Epidermal melanocyte (primary cell): Measurements from ENCODE around the gene FAM53A.

Experiments
- DNase-seq: peaks from one replicate; pipeline ENCODE4 v3.0.0; 2011; ENCODE audit warnings: low spot score; ENCODE audit not compliant: insufficient read length

FAM53A gene

DNA sequence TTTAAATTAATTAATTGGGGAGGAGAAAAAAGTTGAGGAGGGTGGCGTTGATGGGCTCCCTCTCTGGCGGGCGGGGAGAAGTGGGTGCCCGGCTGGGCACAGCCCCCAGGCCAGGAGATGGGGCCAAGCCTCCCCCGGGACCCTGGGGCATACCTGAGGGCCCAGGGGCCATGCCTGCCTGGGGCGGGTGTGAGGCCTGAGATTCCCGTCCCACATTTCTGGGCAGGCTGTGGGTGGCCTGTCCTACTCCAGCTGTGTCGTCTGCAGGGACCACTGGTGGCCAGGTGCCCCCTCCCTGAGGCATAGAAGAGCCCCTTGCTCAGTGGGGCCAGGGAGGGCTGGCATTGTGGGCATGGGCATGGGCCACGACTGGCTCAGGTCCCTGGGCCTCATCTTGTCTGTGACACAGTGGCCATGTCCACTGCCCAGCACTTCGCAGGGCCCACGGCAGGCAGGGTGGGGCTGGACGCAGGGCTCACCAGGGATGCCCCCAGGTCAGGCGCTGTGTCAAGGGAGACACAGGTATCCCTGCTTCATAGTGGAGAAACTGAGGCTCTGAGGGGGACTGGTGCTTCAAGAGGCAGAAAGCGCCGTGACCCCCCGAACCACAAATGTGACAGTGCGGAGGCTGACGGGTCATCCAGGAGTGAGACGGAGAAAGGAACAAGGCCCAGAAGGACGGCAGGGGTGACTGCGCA is 60.1 kb downstream of the FAM53A start:
- DNase-seq: no peak

DNA sequence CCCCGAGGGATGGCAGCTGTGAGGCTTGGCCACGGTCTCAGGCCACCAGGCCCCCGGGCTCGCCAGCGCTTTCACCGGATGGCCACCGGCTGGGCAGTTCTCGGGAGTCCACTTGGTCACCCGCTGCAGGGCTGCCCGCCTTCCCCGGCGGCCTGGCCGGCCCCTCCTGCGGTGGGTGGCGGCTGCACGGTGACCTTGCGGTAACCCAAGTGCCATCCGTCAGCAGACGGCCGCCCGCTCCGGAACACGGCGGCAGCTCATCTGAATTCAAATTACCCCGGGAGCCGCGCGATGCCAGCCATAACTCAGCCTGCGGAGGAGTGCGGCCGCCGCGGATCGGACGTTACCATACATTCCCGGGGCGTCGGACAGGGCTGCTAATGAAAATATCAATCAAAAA is 60.7 kb downstream of the FAM53A start:
- DNase-seq: no peak

DNA sequence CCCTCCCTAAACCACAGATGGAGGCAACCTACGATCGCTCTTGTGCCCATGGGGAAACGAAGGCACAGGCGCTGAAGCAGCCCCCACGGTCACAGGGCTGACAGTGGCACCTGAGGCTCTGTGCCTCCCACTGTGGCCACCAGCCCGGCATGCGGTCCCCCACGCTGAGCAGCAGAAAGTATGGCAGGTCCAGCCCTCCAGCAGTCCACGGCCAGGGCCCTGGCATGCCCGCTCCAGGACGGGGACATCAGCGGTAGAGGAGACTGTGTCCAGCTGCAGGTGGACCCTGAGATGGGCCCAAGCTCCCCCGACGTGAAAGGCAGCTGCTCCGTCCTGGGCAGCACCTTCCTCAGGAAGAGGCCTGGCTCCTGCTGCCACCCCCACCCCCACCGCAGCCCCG is 61.2 kb downstream of the FAM53A start:
- no peak for DNase-seq

DNA sequence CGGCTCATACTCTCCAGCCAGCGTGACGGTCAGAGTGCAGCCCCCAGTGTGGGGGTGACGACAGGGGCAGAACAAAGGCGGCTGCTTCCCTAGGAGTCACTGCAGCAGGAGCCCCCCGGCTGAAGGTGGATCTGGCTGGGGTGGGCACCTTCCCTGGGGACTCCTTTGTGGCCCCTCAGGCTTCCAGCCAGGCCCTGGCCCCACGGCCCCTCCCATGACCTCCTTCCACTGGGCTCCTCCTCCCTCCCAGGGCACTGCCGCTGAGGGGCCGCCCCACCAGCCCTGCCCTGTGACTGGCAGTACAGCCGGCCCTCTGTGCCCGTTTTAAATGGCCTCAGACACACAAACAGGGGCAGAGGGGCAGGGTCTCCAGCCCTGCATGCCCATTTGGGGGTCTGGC is 61.9 kb downstream of the FAM53A start:
- no peak for DNase-seq

DNA sequence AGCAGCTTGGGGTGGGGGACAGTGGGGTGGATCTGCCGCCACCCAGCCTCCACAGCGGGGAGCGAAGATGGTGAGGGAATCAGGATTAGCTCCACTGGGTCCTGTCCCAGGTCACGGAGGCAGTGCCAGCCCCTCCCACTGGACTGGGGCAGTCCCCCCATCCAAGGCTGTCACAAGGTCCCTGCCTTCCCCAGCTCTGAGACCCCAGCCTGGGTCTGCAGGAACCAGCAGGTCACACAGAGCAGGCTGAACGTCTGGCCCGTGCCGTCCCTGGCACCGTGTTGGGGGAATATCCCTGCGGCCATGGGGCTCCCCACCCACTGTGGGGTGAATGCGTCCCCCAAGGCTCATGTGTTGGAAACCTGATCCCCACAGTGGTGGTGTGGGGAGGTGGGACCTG is 62.6 kb downstream of the FAM53A start:
- no peak for DNase-seq

DNA sequence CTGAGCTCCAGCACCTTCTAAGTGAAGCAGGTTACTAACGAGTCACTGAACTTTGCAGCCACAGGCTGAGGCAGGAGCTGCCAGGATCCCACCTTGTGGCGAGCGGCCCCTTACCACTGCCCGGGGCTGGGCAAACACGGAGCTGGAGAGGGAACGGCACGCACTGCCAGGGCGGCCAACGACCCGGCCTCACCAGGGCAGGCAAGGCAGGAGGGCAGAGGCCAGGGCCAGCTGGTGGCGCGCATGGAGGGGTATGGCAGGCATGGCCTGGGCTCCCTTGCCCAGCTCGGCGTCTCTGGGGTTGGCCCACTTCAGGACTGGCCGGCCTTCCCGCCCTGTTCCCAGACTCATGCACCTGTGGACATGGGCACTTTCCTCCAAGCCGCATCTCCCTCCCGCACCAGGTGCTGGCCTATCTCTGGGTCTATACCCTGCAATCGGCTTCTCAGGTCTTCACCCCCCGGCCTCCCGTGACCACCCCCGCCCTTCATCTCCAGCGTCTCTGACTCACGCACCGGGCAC is 64.9 kb downstream of the FAM53A start:
- DNase-seq: no peak

DNA sequence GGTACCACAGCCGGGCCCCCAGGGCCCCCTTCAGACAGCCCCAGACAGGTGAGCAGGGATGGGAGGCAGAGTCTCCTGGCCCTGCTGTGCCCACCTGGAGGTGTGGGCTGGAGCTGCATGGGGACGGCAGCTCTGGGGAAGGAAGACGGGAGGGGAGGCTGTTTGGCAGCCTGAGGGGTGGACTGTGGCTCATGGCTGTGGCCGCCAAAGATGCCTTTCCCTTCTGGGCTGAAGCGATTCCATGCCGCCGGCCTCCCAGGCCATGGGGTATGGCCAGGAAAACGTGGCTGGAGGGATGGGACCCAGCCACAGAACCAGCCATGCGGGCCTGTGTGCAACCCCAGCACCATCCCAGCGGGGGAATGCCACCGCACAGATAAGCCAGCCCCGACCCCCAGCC is 65.7 kb downstream of the FAM53A start:
- no peak for DNase-seq

DNA sequence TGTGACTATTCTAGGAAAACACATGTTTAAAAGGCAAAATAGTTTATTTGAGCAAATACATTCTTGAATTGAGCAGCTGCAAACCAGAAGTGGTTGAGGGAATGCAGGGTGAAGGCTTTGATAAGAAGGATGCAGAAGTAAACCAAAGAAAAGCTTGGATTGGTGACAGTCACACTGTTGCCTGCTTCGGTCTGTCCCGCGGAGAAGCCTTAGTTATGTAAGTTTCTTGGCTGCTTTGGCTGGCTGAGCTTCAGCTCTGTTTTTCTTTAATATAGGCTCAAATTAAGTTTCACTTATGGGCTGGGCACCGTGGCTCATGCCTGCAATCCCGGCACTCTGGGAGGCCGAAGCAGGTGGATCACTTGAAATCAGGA is 67.6 kb downstream of the FAM53A start:
- no peak for DNase-seq

DNA sequence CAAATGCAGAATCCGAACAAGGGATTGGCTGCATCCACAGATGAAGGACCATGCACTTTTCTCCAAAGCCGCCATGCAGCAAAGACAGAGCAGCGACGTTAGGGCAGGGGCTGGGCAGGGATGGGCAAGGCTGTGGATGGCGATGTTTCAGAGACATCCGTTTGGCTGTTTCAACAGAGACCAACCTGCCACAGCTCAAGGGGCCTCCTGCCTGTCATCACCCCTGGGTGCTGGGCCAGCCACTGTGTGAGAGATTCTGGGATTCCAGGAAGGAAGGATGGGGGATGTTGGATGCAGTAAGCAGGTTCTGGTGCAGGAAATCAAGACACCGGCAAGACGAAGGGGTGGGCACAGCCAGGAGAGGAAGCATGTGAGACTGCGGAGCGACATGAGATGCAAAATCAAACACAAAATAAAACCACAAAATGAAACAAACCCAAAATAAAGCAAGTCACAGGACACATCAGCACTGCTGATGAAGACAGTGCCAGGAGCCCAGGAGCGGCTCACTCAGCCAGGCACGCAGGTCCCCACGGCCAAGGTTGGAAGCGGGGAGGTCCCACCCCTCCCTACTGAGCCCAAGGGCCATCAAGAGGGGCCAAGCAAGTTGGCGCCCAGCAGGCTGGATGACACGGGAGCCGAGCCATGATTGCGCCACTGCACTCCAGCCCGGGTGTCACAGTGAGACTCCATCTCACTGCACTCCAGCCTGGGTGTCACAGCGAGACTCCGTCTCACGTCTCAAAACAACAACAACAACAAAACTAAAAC is 68.1 kb downstream of the FAM53A start:
- no peak for DNase-seq

DNA sequence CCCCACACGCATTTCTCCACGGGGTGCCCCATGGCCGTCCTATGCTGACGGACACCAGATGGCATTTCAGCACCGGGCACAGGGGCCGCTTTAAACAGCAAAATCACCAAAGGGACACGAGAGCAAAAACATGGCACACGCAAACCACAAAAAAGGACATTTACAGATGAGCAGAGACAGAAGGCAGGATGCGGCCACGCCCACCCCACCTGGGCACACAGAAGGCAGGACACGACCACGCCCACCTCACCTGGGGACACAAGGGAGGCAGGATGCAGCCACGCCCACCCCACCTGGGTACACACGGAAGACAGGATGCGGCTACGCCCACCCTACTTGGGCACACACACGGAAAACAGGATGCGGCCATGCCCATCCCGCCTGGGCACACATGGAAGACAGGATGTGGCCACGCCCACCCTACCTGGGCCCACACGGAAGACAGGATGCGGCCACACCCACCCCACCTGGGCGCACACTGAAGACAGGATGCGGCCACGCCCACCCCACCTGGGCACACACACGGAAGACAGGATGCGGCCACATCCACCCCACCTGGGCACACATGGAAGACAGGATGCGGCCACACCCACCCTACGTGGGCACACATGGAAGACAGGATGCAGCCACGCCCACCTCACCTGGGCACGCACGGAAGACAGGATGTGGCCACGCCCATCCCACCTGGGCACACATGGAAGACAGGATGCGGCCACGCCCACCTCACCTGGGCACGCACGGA is 69.1 kb downstream of the FAM53A start:
- DNase-seq: no peak

DNA sequence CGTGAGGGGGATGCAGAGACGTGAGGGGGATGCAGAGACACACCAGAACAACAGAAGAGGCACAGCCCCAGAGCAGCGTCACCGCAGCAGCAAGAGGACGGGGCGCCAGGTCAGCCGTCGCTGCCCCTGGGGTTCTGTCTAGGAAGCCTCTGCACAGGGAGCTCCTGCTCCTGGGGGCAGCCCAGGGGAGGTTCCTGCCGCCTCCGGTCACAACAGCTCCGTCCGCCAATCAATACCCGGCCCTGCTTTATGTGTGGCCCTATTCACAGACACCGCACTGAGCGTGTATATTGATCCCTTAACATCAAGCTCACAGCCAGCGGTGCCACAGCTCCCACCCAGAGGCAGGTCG is 69.6 kb downstream of the FAM53A start:
- DNase-seq: no peak

DNA sequence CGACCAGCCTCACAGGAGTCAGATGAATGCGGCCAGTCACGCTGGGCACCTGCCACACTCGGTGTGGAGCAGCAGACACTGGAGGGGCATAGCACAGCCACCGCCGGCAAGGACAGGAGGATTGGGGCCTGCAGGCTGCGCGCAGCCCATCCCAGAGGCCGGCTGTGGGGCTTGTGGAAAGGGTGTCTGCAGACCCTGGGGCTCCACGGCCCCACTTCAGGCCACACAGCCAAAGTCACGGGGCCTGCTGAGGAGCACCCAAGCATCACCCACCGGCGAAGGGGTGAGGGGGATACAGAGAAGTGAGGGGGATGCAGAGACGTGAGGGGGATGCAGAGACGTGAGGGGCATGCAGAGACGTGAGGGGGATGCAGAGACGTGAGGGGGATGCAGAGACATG is 70.1 kb downstream of the FAM53A start:
- DNase-seq: no peak

DNA sequence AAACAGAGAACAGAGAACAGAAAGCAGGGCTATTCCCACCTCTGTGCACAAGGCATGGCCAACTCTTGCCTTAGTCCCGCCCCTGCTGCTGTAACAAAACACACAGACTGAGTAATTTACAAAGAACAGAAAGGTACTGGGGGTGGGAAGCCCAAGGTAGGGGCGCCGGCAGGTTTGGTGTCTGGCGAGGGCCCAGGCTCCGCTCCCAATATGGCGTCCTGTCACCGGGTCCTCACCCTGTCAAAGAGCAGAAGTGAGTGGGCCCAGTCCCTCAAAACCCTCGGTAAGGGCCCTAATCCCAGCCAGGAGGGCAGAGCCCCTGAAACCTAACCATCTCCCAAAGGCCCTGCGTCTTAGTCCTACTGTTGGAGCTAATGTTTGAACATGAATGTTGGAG is 71.0 kb downstream of the FAM53A start:
- DNase-seq: no peak

DNA sequence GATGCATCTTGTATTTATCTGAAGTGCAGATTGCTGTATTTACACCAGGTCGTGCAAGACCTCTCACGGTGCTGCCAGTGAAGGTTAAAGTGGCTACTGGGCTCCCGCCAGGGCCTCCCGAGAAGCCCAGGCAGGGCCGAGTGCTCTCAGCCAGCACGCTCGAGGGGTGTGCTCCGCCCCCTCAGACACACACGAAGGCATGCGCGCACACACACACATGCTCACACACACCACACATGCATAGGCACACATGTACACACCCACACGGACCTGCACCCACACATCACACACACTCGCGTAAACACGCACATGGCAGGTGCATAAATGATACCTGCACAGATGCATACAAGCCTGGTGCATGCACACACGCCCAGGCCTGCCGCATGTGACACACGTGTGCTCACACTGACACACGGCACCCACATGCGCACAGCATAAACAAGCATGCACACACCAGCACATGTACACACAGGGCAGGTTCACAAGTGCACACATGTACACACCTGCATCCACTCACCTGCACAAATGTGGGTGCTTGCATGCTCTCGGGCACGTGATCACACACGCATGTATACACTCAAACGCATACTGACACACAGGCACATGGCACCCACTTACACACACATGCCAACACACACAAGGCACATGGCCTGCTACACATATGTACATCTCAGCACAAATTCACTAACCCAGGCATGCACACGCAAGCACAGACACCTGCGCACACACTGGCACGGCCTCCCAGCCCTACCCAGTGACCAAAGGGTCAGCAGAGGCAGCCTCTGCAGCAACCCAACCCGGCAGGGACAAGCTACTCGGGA is 71.6 kb downstream of the FAM53A start:
- DNase-seq: no peak

DNA sequence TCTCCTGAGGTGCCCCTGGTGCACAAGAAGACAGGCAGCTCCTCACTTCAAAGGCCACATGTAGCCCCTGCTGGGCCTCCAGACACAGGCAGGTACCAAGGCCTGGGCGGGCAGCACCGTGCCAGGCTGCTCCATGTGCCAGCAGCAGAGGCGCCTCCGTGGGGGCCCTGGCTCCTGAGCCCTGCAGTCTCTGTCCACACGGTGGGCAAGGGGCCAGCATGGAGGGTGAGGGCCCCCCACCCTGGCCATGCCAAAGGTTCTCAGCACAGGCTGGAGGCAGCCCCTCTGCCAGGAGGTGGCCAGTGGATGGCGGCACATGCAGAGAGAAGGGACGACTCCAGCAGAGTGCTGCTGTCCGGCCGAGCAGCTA is 72.6 kb downstream of the FAM53A start:
- no peak for DNase-seq

DNA sequence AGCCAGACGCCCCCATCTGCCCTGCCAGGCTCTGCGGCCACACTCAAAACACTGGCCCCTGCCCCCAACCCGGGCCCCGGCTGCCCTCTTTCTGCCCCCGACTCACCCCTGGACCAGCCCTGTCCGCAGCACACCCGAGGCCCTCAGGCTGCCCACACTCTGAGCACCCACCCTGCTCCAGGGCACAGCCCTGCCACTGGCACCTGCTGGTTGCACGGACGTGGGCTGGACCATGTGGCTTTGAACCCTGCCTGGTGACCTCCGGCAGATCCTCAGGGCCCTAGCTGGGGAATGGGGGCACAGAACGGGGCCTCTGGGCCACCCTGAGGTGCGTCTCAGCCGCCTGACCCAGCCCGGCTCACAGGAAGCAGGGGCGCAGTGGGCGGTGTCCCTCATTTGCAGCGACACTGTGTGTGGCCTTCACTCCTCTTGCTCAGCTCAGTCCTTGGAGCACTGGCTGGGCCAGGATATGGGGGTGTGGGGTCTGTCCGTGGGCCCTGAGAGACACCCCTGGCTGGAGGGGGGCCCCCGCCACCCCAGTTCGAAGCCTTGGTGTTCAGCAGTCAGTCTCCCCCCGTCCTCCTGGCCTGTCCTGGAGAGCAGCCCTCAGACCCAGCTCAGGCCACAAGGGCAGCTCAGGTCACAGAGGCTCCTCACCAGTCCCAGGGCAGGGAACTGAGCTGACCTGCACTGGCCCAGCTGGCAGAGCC is 73.2 kb downstream of the FAM53A start:
- DNase-seq: no peak

DNA sequence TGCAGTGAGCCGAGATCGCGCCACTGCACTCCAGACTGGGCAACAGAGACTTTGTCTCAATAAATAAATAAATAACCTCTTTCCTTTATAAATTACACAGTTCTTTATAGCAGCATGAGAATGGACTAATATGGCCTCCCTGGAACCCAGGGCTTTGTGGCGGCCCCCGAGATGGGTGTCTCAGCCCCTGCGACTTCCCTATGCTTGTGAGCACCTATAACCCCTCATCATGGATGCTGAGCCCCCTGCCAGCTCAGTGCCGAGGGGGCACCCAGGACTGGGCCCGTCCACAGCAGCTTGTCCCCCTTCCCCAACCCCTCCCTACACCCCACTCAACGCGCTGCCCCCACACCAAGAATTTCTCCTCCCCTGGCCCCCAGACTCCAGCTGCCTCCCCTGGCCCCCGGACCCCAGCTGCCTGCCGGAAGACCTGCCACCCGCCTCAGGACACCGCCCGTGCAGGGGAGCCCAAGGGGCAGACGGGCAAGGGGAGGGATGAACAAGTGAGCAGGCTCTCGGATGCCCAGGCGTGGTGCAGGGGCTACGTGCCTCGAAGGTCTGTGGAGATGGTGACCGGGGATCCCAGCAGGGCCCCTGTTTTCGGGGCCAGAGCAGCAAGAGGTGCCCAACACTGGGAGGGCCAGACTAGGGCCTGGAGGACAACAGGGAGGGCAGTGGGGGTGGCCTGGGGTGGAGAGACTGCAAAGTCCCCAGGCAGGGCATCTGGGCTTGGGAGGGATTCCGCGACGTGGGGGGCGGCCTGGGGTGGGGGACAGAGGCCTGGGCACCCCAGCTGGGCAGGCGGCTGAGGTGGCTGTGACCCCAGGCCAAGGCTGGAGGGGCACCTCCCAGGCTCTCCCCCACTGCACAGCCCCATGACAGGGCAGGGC is 74.0 kb downstream of the FAM53A start:
- no peak for DNase-seq

DNA sequence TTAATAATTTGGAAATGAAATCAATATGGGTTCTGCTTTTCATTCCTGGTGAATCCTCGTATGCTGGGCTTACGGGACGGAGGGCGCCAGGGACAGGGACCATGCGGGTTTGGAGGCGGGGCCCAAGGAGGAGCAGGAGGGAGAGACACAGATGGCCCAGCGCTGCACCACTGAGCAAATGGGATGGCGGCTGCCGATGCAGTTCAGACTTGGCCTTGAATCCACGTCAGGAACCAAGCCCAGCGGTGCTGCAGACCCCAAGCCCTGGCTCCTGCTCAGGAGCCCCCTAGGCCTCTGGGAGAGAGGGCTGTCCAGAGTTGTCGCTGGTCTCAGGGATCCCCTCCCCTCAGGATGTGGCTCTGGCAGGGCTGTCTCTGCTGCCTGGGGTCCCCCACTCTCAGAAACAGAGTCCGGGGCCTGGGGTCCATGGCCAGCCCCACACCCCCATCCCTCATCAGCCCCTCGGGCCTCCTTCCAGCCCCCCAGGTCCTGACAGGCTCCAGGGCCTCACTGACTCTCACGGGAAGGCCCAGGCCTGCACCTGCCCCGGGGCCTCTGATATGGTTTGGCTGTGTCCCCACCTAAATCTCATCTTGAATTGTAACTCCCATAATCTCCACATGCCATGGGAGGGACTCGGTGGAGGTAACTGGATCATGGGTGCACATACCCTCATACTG is 75.2 kb downstream of the FAM53A start:
- no peak for DNase-seq

DNA sequence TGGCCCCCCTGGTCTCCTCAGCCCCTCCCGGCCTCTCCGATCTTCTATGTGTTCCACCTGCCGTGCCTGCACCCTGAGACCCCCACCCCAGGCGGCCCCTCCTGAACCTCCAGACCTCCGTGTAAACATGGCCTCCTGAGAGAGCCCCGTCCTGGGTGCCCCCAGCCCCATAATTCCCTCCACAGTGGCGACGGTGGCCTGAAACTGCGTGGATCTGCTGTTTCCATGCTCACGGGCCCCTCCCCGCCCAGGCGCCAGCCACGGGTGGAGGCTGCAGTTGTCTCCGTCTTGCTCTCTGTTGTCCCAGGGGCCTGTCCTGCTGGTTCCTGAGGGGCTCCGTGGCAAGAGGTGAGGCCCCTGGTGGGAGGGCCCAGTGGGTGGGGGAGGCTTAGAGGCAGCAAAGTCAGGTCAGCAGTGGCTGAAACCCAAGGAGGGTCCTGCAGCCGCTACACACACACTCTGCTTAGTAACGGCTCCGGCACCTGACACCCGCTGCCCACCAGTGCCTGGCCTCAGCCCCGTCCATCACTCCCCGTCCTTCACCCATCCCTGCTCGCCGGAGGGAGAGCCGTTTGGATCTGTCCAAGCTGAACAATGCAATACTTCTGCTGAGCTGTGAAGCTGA is 75.8 kb downstream of the FAM53A start:
- no peak for DNase-seq
